ENCODE results near the gene PLCXD3. TPM values are rescaled to one million over a fixed set of nuclear protein-coding genes. Genes with fewer than 3 reads are reported as not detected.

The PLCXD3 gene
- polyA plus RNA-seq, 1 of the 3 experiments (the other 2 are of a cell fraction), result 0.15 TPM

DNA sequence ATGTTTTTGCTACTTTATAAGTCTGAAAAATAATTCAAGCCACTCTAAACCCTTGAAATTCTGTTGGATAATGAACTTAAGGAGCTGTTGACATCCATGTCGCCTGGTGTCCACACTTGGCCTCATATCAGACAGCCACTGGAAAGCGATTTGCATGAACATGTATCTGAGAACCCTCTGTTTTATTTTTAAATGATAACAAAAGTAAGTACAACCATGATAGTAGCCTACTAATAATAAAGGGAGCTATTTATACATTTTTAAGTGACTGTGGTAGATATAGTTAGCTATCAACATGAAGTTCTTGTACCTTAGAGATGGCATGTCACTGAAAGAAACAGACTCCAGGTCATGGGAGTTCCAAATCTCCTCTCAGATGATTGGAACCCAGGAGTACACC is 53.3 kb downstream of the PLCXD3 start (continued):
- TF ChIP-seq, protein P1, sequence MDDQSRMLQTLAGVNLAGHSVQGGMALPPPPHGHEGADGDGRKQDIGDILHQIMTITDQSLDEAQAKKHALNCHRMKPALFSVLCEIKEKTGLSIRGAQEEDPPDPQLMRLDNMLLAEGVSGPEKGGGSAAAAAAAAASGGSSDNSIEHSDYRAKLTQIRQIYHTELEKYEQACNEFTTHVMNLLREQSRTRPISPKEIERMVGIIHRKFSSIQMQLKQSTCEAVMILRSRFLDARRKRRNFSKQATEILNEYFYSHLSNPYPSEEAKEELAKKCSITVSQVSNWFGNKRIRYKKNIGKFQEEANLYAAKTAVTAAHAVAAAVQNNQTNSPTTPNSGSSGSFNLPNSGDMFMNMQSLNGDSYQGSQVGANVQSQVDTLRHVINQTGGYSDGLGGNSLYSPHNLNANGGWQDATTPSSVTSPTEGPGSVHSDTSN (IDR thresholded peaks at IDR 0.05), result no peak

DNA sequence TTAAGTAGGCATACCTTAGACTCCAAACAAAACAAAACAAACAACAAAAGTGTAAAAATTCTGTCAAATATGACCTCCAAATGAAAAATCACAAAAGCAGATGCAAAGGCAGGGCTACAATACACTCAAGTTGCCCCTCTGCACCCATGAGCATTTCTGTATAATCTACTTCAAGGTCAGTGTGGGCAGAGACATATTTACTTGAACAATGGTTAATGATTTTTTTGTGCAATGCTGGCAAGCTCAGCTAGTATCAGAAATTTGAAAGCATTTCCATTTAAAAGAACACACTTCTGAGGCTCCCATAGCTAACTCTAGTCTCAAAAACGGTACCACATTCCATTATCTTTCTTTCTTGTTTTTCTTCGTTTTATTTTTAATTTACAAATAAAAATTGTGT is 57.9 kb downstream of the PLCXD3 start:
- TF ChIP-seq TAF1 (IDR thresholded peaks at IDR 0.05; ENCODE audit: borderline replicate concordance, low read depth, low read length) (no peak), CHD2 (IDR thresholded peaks at IDR 0.05; ENCODE audit: low read length, partially characterized antibody) (no peak), SIN3A (IDR thresholded peaks at IDR 0.05; ENCODE audit: borderline replicate concordance, low read depth, low read length) (no peak), NRF1 (IDR thresholded peaks at IDR 0.05; ENCODE audit: low read depth, low read length) (no peak), NFIC (IDR thresholded peaks at IDR 0.05; ENCODE audit: borderline replicate concordance) (no peak), EP300 (IDR thresholded peaks at IDR 0.05; ENCODE audit: borderline replicate concordance in 1 of 2, low read depth in 1 of 2, low read length in 1 of 2) (no peak), FOXJ3 (CRISPR knock-in tag; IDR thresholded peaks at IDR 0.05) (no peak), JUND (IDR thresholded peaks at IDR 0.05) (no peak), RXRA (IDR thresholded peaks at IDR 0.05; ENCODE audit: borderline replicate concordance, low read depth) (no peak), EZH2phosphoT487 (IDR thresholded peaks at IDR 0.05; ENCODE audit: borderline replicate concordance, low read depth) (no peak), MEF2A (IDR thresholded peaks at IDR 0.05; ENCODE audit: borderline replicate concordance, low read depth) (no peak), ELF1 (IDR thresholded peaks at IDR 0.05) (no peak)
- TF ChIP-seq, protein P2, sequence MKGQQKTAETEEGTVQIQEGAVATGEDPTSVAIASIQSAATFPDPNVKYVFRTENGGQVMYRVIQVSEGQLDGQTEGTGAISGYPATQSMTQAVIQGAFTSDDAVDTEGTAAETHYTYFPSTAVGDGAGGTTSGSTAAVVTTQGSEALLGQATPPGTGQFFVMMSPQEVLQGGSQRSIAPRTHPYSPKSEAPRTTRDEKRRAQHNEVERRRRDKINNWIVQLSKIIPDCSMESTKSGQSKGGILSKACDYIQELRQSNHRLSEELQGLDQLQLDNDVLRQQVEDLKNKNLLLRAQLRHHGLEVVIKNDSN (IDR thresholded peaks at IDR 0.05; ENCODE audit: borderline replicate concordance, low read depth), result no peak
- TF ChIP-seq, protein P3, sequence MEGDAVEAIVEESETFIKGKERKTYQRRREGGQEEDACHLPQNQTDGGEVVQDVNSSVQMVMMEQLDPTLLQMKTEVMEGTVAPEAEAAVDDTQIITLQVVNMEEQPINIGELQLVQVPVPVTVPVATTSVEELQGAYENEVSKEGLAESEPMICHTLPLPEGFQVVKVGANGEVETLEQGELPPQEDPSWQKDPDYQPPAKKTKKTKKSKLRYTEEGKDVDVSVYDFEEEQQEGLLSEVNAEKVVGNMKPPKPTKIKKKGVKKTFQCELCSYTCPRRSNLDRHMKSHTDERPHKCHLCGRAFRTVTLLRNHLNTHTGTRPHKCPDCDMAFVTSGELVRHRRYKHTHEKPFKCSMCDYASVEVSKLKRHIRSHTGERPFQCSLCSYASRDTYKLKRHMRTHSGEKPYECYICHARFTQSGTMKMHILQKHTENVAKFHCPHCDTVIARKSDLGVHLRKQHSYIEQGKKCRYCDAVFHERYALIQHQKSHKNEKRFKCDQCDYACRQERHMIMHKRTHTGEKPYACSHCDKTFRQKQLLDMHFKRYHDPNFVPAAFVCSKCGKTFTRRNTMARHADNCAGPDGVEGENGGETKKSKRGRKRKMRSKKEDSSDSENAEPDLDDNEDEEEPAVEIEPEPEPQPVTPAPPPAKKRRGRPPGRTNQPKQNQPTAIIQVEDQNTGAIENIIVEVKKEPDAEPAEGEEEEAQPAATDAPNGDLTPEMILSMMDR (IDR thresholded peaks at IDR 0.05), result no peak
- TF ChIP-seq, protein P4, sequence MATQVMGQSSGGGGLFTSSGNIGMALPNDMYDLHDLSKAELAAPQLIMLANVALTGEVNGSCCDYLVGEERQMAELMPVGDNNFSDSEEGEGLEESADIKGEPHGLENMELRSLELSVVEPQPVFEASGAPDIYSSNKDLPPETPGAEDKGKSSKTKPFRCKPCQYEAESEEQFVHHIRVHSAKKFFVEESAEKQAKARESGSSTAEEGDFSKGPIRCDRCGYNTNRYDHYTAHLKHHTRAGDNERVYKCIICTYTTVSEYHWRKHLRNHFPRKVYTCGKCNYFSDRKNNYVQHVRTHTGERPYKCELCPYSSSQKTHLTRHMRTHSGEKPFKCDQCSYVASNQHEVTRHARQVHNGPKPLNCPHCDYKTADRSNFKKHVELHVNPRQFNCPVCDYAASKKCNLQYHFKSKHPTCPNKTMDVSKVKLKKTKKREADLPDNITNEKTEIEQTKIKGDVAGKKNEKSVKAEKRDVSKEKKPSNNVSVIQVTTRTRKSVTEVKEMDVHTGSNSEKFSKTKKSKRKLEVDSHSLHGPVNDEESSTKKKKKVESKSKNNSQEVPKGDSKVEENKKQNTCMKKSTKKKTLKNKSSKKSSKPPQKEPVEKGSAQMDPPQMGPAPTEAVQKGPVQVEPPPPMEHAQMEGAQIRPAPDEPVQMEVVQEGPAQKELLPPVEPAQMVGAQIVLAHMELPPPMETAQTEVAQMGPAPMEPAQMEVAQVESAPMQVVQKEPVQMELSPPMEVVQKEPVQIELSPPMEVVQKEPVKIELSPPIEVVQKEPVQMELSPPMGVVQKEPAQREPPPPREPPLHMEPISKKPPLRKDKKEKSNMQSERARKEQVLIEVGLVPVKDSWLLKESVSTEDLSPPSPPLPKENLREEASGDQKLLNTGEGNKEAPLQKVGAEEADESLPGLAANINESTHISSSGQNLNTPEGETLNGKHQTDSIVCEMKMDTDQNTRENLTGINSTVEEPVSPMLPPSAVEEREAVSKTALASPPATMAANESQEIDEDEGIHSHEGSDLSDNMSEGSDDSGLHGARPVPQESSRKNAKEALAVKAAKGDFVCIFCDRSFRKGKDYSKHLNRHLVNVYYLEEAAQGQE (IDR thresholded peaks at IDR 0.05; ENCODE audit: low read depth, low read length), result no peak
- TF ChIP-seq, protein P5, sequence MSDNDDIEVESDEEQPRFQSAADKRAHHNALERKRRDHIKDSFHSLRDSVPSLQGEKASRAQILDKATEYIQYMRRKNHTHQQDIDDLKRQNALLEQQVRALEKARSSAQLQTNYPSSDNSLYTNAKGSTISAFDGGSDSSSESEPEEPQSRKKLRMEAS (IDR thresholded peaks at IDR 0.05; ENCODE audit: low read depth), result no peak
- TF ChIP-seq, protein P6, sequence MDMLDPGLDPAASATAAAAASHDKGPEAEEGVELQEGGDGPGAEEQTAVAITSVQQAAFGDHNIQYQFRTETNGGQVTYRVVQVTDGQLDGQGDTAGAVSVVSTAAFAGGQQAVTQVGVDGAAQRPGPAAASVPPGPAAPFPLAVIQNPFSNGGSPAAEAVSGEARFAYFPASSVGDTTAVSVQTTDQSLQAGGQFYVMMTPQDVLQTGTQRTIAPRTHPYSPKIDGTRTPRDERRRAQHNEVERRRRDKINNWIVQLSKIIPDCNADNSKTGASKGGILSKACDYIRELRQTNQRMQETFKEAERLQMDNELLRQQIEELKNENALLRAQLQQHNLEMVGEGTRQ (IDR thresholded peaks at IDR 0.05; ENCODE audit: borderline replicate concordance, low read depth, low read length), result no peak
- Histone ChIP-seq H3K9me3 (no peaks in the 10 kb centered on the region), H3K79me2 (ENCODE audit: insufficient read depth) (no peaks in the 10 kb centered on the region), H3K27me3 (ENCODE audit: insufficient read depth) (no peaks in the 10 kb centered on the region), H3K36me3 (replicated peaks in 1 of 2; ENCODE audit: control insufficient read depth in 1 of 2, insufficient read depth in 2 of 2, low read length in 1 of 2) (no peaks in the 10 kb centered on the region), H3K9ac (no peak overlapping the region), H3F3A (replicated peaks; ENCODE audit: insufficient read depth) (no peaks in the 10 kb centered on the region), H3K4me3 (ENCODE audit: low read depth in 2 of 2, low read length in 1 of 2) (no peak overlapping the region), H2AFZ (ENCODE audit: low read depth) (no peak overlapping the region), H3K9me2 (no peaks in the 10 kb centered on the region), H3K4me1 (ENCODE audit: control insufficient read depth in 1 of 2, insufficient read depth in 2 of 2, low read depth in 1 of 2, low read length in 1 of 2) (peaks cover 0 to 8% of the 10 kb centered on the region in 2 experiments; a peak in 2 of 4 replicates), H3K27ac (ENCODE audit: low read depth in 2 of 2, low read length in 1 of 2) (no peak overlapping the region), H3K4me2 (no peak overlapping the region), H4K20me1 (ENCODE audit: insufficient read depth) (no peaks in the 10 kb centered on the region)
- WGBS (ENCODE audit: low lambda C conversion rate), result 70% methylated on average over 2 of the region's 2 CpGs
- ChIA-PET POLR2A (no interaction called here), CTCF (no interaction called here)
- DNase-seq, result no peak

All from SK-N-SH (cell line).